Bronchial epithelial cell (primary cell): ENCODE measurements around the gene HFM1. TPM values are rescaled to one million over a fixed set of nuclear protein-coding genes. Genes with fewer than 3 reads are reported as not detected.

Source experiments
- DNase-seq: peaks from one replicate; pipeline ENCODE4 v3.0.0-alpha.2; 2010; ENCODE audit warnings: low read depth
- FAIRE-seq: peaks from 2 replicates; lab custom pipeline; 2011; peaks lifted over from hg19 to GRCh38; lab: Jason Lieb, UNC
- H3K27me3 ChIP-seq: 2 replicates; pipeline ENCODE4 v1.5.1; 2011; ENCODE audit warnings: low read length; ENCODE audit not compliant: control insufficient read depth, insufficient read depth
- H3K36me3 ChIP-seq: 2 replicates; pipeline ENCODE4 v1.5.1; 2011; ENCODE audit warnings: low read length; ENCODE audit not compliant: control insufficient read depth, insufficient read depth
- H3K4me3 ChIP-seq: 2 replicates; pipeline ENCODE4 v1.5.1; 2011; ENCODE audit warnings: mild to moderate bottlenecking, low read depth, low read length, control low read depth
- CTCF ChIP-seq: IDR thresholded peaks from 2 replicates; pipeline ENCODE4 v1.5.1; 2011; ENCODE audit warnings: mild to moderate bottlenecking, moderate library complexity, low read length, control low read depth, inconsistent platforms; ENCODE audit not compliant: insufficient read depth, severe bottlenecking
- total RNA-seq: library from RNA; depleted of rRNA; stranded (reverse); fragments of >200 nt; gene quantifications from 2 replicates; pipeline ENCODE4 v1.2.1, GENCODE V29; 2014

HFM1 gene
- total RNA-seq, 1 donor from 2014 or later: not detected

GRCh38 chr1:91283421-91283726 is 121.3 kb downstream of the HFM1 start:
- DNase-seq (no peak), FAIRE-seq (no peak)
- TF ChIP-seq CTCF: no peak
- Histone ChIP-seq H3K36me3 (no peaks in the 10 kb centered on the region), H3K4me3 (no peak overlapping the region), H3K27me3 (no peaks in the 10 kb centered on the region)

- peak; percentile 77 for TF ChIP-seq CTCF
- DNase-seq (peak; percentile 67), FAIRE-seq (peak; percentile 32)
- Histone ChIP-seq H3K36me3 (no peaks in the 10 kb centered on the region), H3K27me3 (no peaks in the 10 kb centered on the region), H3K4me3 (no peak overlapping the region)
Observed at GRCh38 chr1:91282695-91283420, 121.8 kb downstream of the HFM1 start.

GRCh38 chr1:91281782-91282181 is 122.9 kb downstream of the HFM1 start:
- Histone ChIP-seq H3K4me3 (no peak overlapping the region), H3K27me3 (no peaks in the 10 kb centered on the region), H3K36me3 (no peaks in the 10 kb centered on the region)
- no peak for FAIRE-seq
- no peak for DNase-seq
- TF ChIP-seq CTCF: no peak

GRCh38 chr1:91278754-91279153 is 125.9 kb downstream of the HFM1 start:
- DNase-seq (peak; percentile 36), FAIRE-seq (no peak)
- no peaks in the 10 kb centered on the region for H3K27me3 ChIP-seq
- H3K36me3 ChIP-seq: no peaks in the 10 kb centered on the region
- no peak overlapping the region for H3K4me3 ChIP-seq
- no peak for TF ChIP-seq CTCF

- no peaks in the 10 kb centered on the region for H3K36me3 ChIP-seq
- H3K4me3 ChIP-seq: no peak overlapping the region
- no peak for FAIRE-seq
- TF ChIP-seq CTCF: no peak
- H3K27me3 ChIP-seq: no peaks in the 10 kb centered on the region
- peak; percentile 70 for DNase-seq
Observed at GRCh38 chr1:91273875-91274274, 130.8 kb downstream of the HFM1 start.

- Histone ChIP-seq H3K36me3 (no peaks in the 10 kb centered on the region), H3K27me3 (no peaks in the 10 kb centered on the region), H3K4me3 (no peak overlapping the region)
- TF ChIP-seq CTCF: no peak
- DNase-seq (no peak), FAIRE-seq (no peak)
Observed at GRCh38 chr1:91261655-91262054, 143.0 kb downstream of the HFM1 start.
